Endothelial cell of umbilical vein (primary cell): Measurements from ENCODE around the gene AGL. TPM values are rescaled to one million over a fixed set of nuclear protein-coding genes. Genes with fewer than 3 reads are reported as not detected.

Source experiments
- BruUV-seq: library from RNA; stranded (reverse); fragments of 400-500 nt; replicated peaks from 2 replicates; lab custom pipeline; 2021; lab: Mats Ljungman, UMichigan
- CTCF ChIA-PET: fragments of 300-600, 350-600 bp; sonication (Branson Sonifier 250); formaldehyde crosslinking; loops from one replicate; lab custom pipeline; 2021; ENCODE audit warnings: antibody characterized with exemption, inconsistent platforms; lab: Charles Lee
- POLR2A ChIA-PET: fragments of 300-600, 350-600 bp; sonication (Branson Sonifier 250); formaldehyde crosslinking; loops from one replicate; lab custom pipeline; 2021; ENCODE audit warnings: antibody characterized with exemption, inconsistent platforms; lab: Charles Lee
- DNase-seq: peaks from one replicate; pipeline ENCODE4 v3.0.0-alpha.2; 2011; ENCODE audit warnings: low read depth, low spot score
- FAIRE-seq: peaks from 2 replicates; lab custom pipeline; 2011; peaks lifted over from hg19 to GRCh38; lab: Jason Lieb, UNC
- H2AFZ ChIP-seq: 2 replicates; pipeline ENCODE4 v1.6.0; 2012; ENCODE audit warnings: low read depth, low read length, control low read depth, inconsistent platforms
- H3K27ac ChIP-seq: 2 replicates; pipeline ENCODE4 v1.5.1; 2011; ENCODE audit warnings: low read depth, mild to moderate bottlenecking, control low read depth, low read length, moderate library complexity; ENCODE audit not compliant: insufficient read depth
- H3K27me3 ChIP-seq, 2 experiments: 2 replicates each; pipeline versions ENCODE4 v1.6.0 to v1.6.1; 2011; ENCODE audit warnings: low read length in 2 of 2, mixed read lengths in 1 of 2; ENCODE audit not compliant: control insufficient read depth in 2 of 2, insufficient read depth in 2 of 2
- H3K36me3 ChIP-seq, 2 experiments: 2 replicates in 1 of 2; 3 replicates in 1 of 2; pipeline ENCODE4 v1.5.1; 2011; ENCODE audit warnings: low read length in 2 of 2, mild to moderate bottlenecking in 1 of 2, moderate library complexity in 1 of 2; ENCODE audit not compliant: control insufficient read depth in 2 of 2, insufficient read depth in 2 of 2; ENCODE audit errors: extremely low read depth in 1 of 2
- H3K4me1 ChIP-seq: 3 replicates; pipeline ENCODE4 v1.5.1; 2011; ENCODE audit warnings: mild to moderate bottlenecking, low read length; ENCODE audit not compliant: control insufficient read depth, insufficient read depth; ENCODE audit errors: extremely low read depth
- H3K4me2 ChIP-seq: 2 replicates; pipeline ENCODE4 v1.6.1; 2011; ENCODE audit warnings: low read length, control low read depth, mixed read lengths; ENCODE audit not compliant: insufficient read depth
- H3K4me3 ChIP-seq, 3 experiments: fragments of 200-600 bp in 1 of 3; sonication (generic), shearing (Covaris generic) in 1 of 3; replicated peaks in 1 of 3; 2 replicates each; pipeline ENCODE4 v1.5.1; 2011 to 2016; ENCODE audit warnings: control low read depth in 3 of 3, low read length in 3 of 3, mild to moderate bottlenecking in 2 of 3, inconsistent platforms in 1 of 3, low read depth in 1 of 3, moderate library complexity in 1 of 3; ENCODE audit not compliant: insufficient read depth in 1 of 3
- H3K79me2 ChIP-seq: 2 replicates; pipeline ENCODE4 v1.6.0; 2012; ENCODE audit warnings: low read length, inconsistent platforms; ENCODE audit not compliant: control insufficient read depth, insufficient read depth
- H3K9ac ChIP-seq: replicated peaks from 2 replicates; pipeline ENCODE3; 2011; ENCODE audit warnings: low read length, control low read depth; ENCODE audit not compliant: insufficient read depth; ENCODE audit errors: extremely low read depth
- H3K9me1 ChIP-seq: replicated peaks from 3 replicates; pipeline ENCODE4 v1.6.0; 2011; ENCODE audit warnings: mild to moderate bottlenecking, low read length; ENCODE audit not compliant: control insufficient read depth, insufficient read depth; ENCODE audit errors: extremely low read depth
- H3K9me3 ChIP-seq: replicated peaks from 2 replicates; pipeline ENCODE4 v1.5.1; 2012; ENCODE audit warnings: low read length, inconsistent platforms; ENCODE audit not compliant: control insufficient read depth, insufficient read depth
- H4K20me1 ChIP-seq: replicated peaks from 2 replicates; pipeline ENCODE3; 2011; ENCODE audit warnings: mild to moderate bottlenecking, low read length; ENCODE audit not compliant: control insufficient read depth, insufficient read depth; ENCODE audit errors: extremely low read depth
- CTCF ChIP-seq, 2 donors: IDR thresholded peaks; 1 replicate in 1 of 2; 2 replicates in 1 of 2; pipeline ENCODE4 v1.5.1; 2011; ENCODE audit warnings: low read length in 2 of 2, mild to moderate bottlenecking in 2 of 2, moderate library complexity in 2 of 2, control low read depth in 1 of 2, inconsistent platforms in 1 of 2, low read depth in 1 of 2; ENCODE audit not compliant: insufficient read depth in 1 of 2; ENCODE audit errors: extremely low read depth in 1 of 2
- EZH2 ChIP-seq: IDR thresholded peaks from 2 replicates; pipeline ENCODE4 v1.6.1; 2012; ENCODE audit warnings: borderline replicate concordance, low read depth, mild to moderate bottlenecking, moderate library complexity, low read length, inconsistent platforms; ENCODE audit not compliant: severe bottlenecking
- FOS ChIP-seq: IDR thresholded peaks from 2 replicates; pipeline ENCODE4 v1.6.1; 2011; ENCODE audit warnings: mild to moderate bottlenecking, low read length, moderate library complexity, borderline replicate concordance; ENCODE audit not compliant: insufficient read depth
- GATA2 ChIP-seq: IDR thresholded peaks from 2 replicates; pipeline ENCODE4 v1.7.0; 2011; ENCODE audit warnings: low read depth, mild to moderate bottlenecking, moderate library complexity, mixed read lengths, low read length; ENCODE audit not compliant: insufficient read length, insufficient read depth
- JUN ChIP-seq: IDR thresholded peaks from 2 replicates; pipeline ENCODE4 v1.6.1; 2011; ENCODE audit warnings: borderline replicate concordance, low read depth; ENCODE audit not compliant: insufficient read length, insufficient read depth
- MYC ChIP-seq: IDR thresholded peaks from one replicate; pipeline ENCODE4 v1.6.1; 2011; ENCODE audit warnings: mild to moderate bottlenecking, low read depth, low read length
- POLR2A ChIP-seq: IDR thresholded peaks from 2 replicates; pipeline ENCODE4 v1.6.1; 2012; ENCODE audit warnings: low read depth, mild to moderate bottlenecking, control low read depth, low read length
- POLR2AphosphoS5 ChIP-seq: IDR thresholded peaks from 2 replicates; pipeline ENCODE4 v1.6.1; 2012; ENCODE audit warnings: low read depth, mild to moderate bottlenecking, control low read depth, low read length, moderate library complexity; ENCODE audit not compliant: insufficient read depth
- dilution Hi-C: fragments of 300-500 bp; cut with MboI; formaldehyde crosslinking; loops from one replicate; pipeline ENCODE4 v1.15.0; 2019; ENCODE audit warnings: low sequenced_read_pairs; ENCODE audit not compliant: extremely low pct_ligation_motif_present
- intact Hi-C: fragments of 100-400 bp; cut with micrococcal nuclease; formaldehyde crosslinking; loops from one replicate; pipeline ENCODE4 v1.10.0; 2022
- polyA plus RNA-seq, 4 experiments: library from polyadenylated mRNA; depleted of rRNA in 3 of 4; stranded (reverse) in 3 of 4; unstranded in 1 of 4; fragments of >200 nt; gene quantifications; 2 replicates each; pipeline versions ENCODE4 v1.2.1 to v1.2.3, GENCODE V29; 2011 to 2012; ENCODE audit warnings: missing spikeins in 1 of 4
- total RNA-seq: library from RNA; stranded (reverse); gene quantifications from 2 replicates; pipeline ENCODE4 v1.2.3, GENCODE V29; 2021
- TF ChIP-seq, protein P1 (sequence below): IDR thresholded peaks from 2 replicates; pipeline ENCODE4 v1.6.1; 2011; ENCODE audit not compliant: insufficient read depth, insufficient read length

Gene AGL
- total and polyA plus RNA-seq, 2 donors (not counting 3 experiments of a cell fraction or from before 2014, with no cell fraction given), result 1.5 to 10.7 TPM

- ChIA-PET POLR2A (no interaction called here), CTCF (no interaction called here)
- Histone ChIP-seq H3K9me3 (no peaks in the 10 kb centered on the region), H3K4me1 (no peaks in the 10 kb centered on the region), H3K9ac (no peak overlapping the region), H4K20me1 (no peaks in the 10 kb centered on the region), H3K79me2 (no peaks in the 10 kb centered on the region), H3K27ac (no peak overlapping the region), H2AFZ (no peak overlapping the region), H3K4me3 (no peak overlapping the region), H3K9me1 (no peaks in the 10 kb centered on the region), H3K4me2 (no peak overlapping the region), H3K36me3 (no peaks in the 10 kb centered on the region), H3K27me3 (no peaks in the 10 kb centered on the region)
- no TSS peak for BruUV-seq
- dilution Hi-C loops (no loop called here), intact Hi-C loops (no loop called here)
- TF ChIP-seq JUN, result no peak
- TF ChIP-seq GATA2, result no peak
- no peak for TF ChIP-seq EZH2
- TF ChIP-seq POLR2A, result no peak
- no peak for TF ChIP-seq MYC
- TF ChIP-seq, protein P1, sequence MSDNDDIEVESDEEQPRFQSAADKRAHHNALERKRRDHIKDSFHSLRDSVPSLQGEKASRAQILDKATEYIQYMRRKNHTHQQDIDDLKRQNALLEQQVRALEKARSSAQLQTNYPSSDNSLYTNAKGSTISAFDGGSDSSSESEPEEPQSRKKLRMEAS, result no peak
- no peak for TF ChIP-seq FOS
- TF ChIP-seq POLR2AphosphoS5, result no peak
- TF ChIP-seq CTCF (IDR thresholded peaks at IDR 0.05; ENCODE audit: extremely low read depth in 1 of 2, insufficient read depth in 1 of 2, low read depth in 1 of 2, low read length in 2 of 2), result no peak
- DNase-seq (no peak), FAIRE-seq (no peak)
These were observed 32.0 kb upstream of the AGL start for GRCh38 chr1:99818063-99818699.
